GM12874 (cell line): Measurements from ENCODE around the gene RAB29.

Experiments
- TF ChIP-seq, protein P1 (sequence below): IDR thresholded peaks from 2 replicates; pipeline ENCODE4 v1.5.1; 2011; ENCODE audit warnings: low read depth, mild to moderate bottlenecking, control low read depth, low read length, moderate library complexity; ENCODE audit not compliant: insufficient read depth

The RAB29 gene

DNA sequence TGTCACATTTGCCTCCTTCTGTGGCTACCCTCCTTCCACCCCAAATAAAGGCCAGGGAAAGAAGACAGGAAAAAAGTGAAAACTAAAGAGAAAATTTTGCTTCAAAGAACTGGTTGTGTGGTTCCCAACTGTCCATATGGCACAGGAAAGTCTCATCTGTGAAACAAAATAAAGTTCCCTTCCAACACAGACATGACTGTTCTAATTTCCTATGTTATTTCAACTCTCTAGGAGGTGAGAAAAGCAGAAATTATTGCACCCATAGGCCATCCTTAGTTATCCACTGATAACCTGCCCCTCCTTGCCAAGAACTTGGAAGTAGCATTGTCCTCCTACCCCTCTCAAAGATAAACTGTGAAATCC, 8.1 kb upstream of the RAB29 start:
- TF ChIP-seq, protein P1, sequence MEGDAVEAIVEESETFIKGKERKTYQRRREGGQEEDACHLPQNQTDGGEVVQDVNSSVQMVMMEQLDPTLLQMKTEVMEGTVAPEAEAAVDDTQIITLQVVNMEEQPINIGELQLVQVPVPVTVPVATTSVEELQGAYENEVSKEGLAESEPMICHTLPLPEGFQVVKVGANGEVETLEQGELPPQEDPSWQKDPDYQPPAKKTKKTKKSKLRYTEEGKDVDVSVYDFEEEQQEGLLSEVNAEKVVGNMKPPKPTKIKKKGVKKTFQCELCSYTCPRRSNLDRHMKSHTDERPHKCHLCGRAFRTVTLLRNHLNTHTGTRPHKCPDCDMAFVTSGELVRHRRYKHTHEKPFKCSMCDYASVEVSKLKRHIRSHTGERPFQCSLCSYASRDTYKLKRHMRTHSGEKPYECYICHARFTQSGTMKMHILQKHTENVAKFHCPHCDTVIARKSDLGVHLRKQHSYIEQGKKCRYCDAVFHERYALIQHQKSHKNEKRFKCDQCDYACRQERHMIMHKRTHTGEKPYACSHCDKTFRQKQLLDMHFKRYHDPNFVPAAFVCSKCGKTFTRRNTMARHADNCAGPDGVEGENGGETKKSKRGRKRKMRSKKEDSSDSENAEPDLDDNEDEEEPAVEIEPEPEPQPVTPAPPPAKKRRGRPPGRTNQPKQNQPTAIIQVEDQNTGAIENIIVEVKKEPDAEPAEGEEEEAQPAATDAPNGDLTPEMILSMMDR: no peak

DNA sequence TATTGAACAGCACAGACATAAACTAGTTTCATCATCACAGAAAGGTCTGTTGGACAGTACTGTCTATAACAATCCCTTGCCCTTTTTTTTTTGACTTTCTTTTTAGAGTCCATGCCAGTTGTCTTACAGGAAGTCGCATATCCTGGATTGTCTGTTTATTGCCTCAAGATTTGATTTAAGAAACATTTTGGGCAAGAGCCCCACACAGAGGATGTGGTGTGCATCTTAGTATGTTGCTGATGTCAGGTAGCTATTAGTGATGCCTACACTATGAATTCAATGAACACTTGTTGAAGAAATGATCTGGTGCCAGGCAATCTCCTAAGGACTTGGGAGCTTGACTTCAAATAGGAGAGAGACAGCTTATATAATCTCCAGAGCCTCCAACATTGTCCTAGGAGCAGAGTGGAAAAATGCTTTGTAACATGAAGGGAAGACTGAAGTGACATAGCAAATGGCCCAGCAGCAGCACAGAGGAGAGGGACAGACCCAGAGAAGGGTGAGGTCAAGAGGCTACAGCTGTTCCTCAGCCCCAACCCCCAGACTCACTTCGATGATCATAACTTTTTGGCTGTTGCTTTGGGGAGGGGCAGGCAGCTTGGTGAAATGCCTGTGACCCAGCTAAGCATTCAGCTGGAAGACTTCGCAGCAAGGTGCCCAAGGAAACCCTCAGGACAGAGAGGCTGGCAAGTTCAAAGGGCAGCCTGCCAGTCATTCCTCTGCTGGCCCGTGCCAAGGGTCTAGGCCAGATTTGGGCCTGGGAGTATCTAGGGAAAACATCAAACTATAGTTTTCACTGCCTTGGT, 7.5 kb upstream of the RAB29 start:
- TF ChIP-seq, protein P1: no peak

- TF ChIP-seq, protein P1: no peak
These were observed 5.1 kb upstream of the RAB29 start for GRCh38 chr1:205780335-205780734.

- TF ChIP-seq, protein P1: no peak
These were observed 2.7 kb upstream of the RAB29 start for GRCh38 chr1:205777994-205778393.

GRCh38 chr1:205775717-205776056, 405 bp upstream of the RAB29 start:
- TF ChIP-seq, protein P1: no peak

DNA sequence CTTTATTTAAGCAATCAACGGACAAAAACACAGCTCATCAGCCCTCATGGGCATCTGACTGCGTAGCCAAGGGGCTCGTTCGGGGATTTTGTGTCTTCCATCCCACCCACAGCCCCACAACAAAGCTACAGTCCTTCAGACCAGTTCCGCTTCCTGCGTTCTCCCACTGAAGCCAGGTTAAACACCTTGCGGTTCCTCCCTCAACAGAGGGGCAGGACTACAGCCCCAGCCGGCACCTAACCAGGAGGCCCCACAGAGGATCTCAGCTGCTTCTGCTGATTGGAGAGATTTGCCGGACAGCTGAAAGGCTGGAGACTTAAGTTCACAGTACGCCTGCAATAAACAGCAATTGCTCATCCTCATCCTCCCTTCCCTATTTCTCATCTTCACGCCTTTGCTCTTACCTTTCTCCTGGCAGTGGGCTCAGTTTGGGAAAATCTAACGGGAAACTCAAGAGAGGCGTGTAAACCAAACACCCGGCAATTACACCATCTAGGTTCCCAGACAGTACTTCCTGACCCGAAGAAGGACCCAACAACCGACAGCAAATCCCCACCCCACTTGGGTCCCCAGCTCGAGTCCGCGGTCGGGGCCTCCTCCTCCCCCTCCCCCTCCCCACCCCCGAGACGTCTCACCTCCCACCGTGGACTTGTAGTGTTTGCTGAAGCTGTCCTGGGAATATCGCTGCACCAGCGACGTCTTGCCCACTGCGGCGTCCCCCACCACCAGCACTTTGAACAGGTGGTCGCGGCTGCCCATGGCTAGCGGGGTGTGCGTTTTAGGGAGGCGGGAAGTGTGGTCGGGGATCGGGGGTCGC, 876 bp downstream of the RAB29 start:
- TF ChIP-seq, protein P1: no peak

DNA sequence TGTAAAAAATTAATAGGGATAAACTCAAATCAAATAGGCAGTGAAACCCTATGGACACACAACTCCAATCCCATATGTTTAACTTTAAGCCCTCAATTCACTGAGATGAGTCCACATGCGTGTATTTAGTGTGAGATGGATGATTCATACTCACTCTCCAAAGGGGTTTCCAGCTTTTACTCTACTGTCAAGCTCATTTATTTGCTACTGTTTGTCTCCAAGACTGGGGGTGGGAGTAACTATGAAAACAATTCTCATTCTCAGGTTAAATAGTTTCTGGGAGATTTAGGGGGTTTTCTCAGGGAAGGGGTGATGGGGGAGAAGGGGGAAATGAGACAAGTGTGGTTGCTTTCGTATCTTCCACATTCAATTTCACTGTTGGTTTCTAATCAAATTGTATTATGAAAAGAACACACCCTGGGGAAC, 2.7 kb downstream of the RAB29 start:
- TF ChIP-seq, protein P1: no peak
